GM12865 (cell line): ENCODE data around the gene P4HA3.

Experiments used
- DNase-seq: peaks from one replicate; pipeline ENCODE4 v3.0.0; 2010; ENCODE audit warnings: low read depth
- H3K4me3 ChIP-seq: 2 replicates; pipeline ENCODE4 v1.5.1; 2011; ENCODE audit warnings: mild to moderate bottlenecking, low read depth, low read length, control low read depth
- TF ChIP-seq, protein P1 (sequence below): IDR thresholded peaks from 2 replicates; pipeline ENCODE4 v1.5.1; 2011; ENCODE audit warnings: low read length, control low read depth, low read depth, inconsistent platforms; ENCODE audit not compliant: insufficient read depth; ENCODE audit errors: missing control alignments

The P4HA3 gene

GRCh38 chr11:74282421-74282820, 29.0 kb downstream of the P4HA3 start:
- no peak overlapping the region for H3K4me3 ChIP-seq
- TF ChIP-seq, protein P1, sequence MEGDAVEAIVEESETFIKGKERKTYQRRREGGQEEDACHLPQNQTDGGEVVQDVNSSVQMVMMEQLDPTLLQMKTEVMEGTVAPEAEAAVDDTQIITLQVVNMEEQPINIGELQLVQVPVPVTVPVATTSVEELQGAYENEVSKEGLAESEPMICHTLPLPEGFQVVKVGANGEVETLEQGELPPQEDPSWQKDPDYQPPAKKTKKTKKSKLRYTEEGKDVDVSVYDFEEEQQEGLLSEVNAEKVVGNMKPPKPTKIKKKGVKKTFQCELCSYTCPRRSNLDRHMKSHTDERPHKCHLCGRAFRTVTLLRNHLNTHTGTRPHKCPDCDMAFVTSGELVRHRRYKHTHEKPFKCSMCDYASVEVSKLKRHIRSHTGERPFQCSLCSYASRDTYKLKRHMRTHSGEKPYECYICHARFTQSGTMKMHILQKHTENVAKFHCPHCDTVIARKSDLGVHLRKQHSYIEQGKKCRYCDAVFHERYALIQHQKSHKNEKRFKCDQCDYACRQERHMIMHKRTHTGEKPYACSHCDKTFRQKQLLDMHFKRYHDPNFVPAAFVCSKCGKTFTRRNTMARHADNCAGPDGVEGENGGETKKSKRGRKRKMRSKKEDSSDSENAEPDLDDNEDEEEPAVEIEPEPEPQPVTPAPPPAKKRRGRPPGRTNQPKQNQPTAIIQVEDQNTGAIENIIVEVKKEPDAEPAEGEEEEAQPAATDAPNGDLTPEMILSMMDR, result no peak
- DNase-seq, result no peak

- TF ChIP-seq, protein P1, result no peak
- no peak for DNase-seq
- H3K4me3 ChIP-seq, result no peak overlapping the region
Measured at GRCh38 chr11:74280494-74280893, 30.9 kb downstream of the P4HA3 start.

- H3K4me3 ChIP-seq, result no peak overlapping the region
- TF ChIP-seq, protein P1, result no peak
- DNase-seq, result no peak
Measured at GRCh38 chr11:74279256-74279655, 32.2 kb downstream of the P4HA3 start.

GRCh38 chr11:74278721-74279161, 32.7 kb downstream of the P4HA3 start:
- TF ChIP-seq, protein P1, result no peak
- DNase-seq, result no peak
- no peak overlapping the region for H3K4me3 ChIP-seq

- TF ChIP-seq, protein P1, result no peak
- no peak overlapping the region for H3K4me3 ChIP-seq
- DNase-seq, result no peak
Measured at GRCh38 chr11:74278103-74278502, 33.3 kb downstream of the P4HA3 start.

DNA sequence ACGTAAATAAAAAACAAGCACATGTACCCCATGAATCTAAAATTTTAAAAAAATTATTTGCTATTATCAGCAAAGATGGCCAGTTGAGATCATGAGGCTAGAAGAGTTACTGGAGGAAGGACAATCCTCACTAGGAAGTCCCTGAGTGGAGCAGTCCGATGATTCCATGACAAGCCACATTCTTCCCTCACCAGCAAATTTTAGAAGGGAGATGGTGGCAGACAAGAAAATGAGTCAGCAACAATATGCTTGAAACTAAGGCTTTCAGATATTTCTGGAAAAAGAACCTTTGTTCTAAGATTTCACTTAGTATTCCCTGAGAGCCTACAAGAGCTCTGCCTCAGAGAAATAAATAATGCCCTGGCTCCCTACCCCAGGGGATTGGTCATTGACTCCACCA, 34.9 kb downstream of the P4HA3 start:
- H3K4me3 ChIP-seq, result no peak overlapping the region
- DNase-seq, result no peak
- TF ChIP-seq, protein P1, result no peak

DNA sequence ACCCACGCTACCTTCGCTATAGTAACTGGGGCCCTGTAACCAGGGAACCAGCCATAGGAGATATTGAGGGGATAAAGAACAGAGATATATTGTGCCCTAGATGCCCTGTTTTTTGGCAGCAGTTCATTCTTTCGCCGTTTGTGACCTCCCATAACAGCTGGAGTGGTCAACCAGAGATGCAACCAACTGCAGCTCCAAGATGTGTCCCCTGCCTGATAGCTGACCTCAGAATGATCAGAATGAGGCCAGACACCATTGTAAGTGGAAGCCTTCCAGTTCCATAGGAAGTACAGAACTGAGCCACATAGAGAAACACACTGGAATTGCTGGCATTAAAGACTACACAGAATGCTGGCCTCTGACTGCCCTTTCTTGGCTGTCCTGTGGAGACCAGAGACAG, 39.2 kb downstream of the P4HA3 start:
- DNase-seq, result no peak
- TF ChIP-seq, protein P1, result no peak
- no peak overlapping the region for H3K4me3 ChIP-seq
